Testis (tissue), 3 donors: ENCODE data around the gene PDGFRA. TPM values are rescaled to one million over a fixed set of nuclear protein-coding genes. Genes with fewer than 3 reads are reported as not detected.

ENCODE experiments used
- polyA plus RNA-seq: library from polyadenylated mRNA; stranded (reverse); fragments of 350-450 nt; fragmentation: Illumina TruSeq; extraction: RNeasy Lipid Tissue Mini Kit (QIAGEN cat#74804); gene quantifications from one replicate; pipeline ENCODE4 v1.2.3, GENCODE V29; 2014; ENCODE audit warnings: low read depth, low replicate concordance; ENCODE audit not compliant: insufficient read depth
- total RNA-seq, 2 donors: library from RNA; depleted of rRNA; stranded (reverse); fragments of >200 nt; gene quantifications; one replicate each; pipeline ENCODE4 v1.2.3, GENCODE V29; 2016

Gene PDGFRA
- total and polyA plus RNA-seq, 3 donors from 2014 or later = 26.2 to 86.1 (median 46.5) TPM

Other genes starting within 250 kb of the PDGFRA start
- 100 to 1,000 TPM; 113 to 129 TPM for gene CHIC2, start 164.7 kb upstream of the PDGFRA start, total RNA-seq
- gene CHIC2, start 164.7 kb upstream of the PDGFRA start, polyA plus RNA-seq = 83.4 TPM
- 1 to 10 TPM; 1.8 to 2.0 TPM for gene GSX2, start 129.1 kb upstream of the PDGFRA start, total RNA-seq
- 1.1 TPM for gene GSX2, start 129.1 kb upstream of the PDGFRA start, polyA plus RNA-seq